ENCODE measurements around the gene CD82.

- no peak for TF ChIP-seq PATZ1 (CRISPR knock-in tag; IDR thresholded peaks at IDR 0.05; ENCODE audit: borderline replicate concordance)
- no peak for TF ChIP-seq PPARA (CRISPR knock-in tag; IDR thresholded peaks at IDR 0.05; ENCODE audit: borderline replicate concordance)
- no peak for TF ChIP-seq CREB5 (CRISPR knock-in tag; IDR thresholded peaks at IDR 0.05; ENCODE audit: low read depth)
- no peak for TF ChIP-seq ZFP30 (CRISPR knock-in tag; IDR thresholded peaks at IDR 0.05)
- TF ChIP-seq BACH2 (CRISPR knock-in tag; IDR thresholded peaks at IDR 0.05; ENCODE audit: borderline replicate concordance): no peak
- TF ChIP-seq ZNF8 (CRISPR knock-in tag; IDR thresholded peaks at IDR 0.05): no peak
Measured at GRCh38 chr11:44539971-44540370, 25.5 kb upstream of the CD82 start.

All from SK-N-SH treated with all-trans-retinoic acid at 6 μM for 48 hours (cell line).